K562 (cell line): ENCODE measurements around the gene ZNF598. TPM values are rescaled to one million over a fixed set of nuclear protein-coding genes. Genes with fewer than 3 reads are reported as not detected.

Source experiments
- BRF2 ChIP-seq: IDR thresholded peaks from 3 replicates; pipeline ENCODE4 v1.6.1; 2011; ENCODE audit warnings: borderline replicate concordance, mild to moderate bottlenecking; ENCODE audit not compliant: insufficient read length, insufficient read depth
- ELF1 ChIP-seq: fragments of 200-800 bp; sonication (Bioruptor generic); IDR thresholded peaks from 2 replicates; pipeline ENCODE4 v1.6.1; 2016; ENCODE audit warnings: missing genetic modification characterization, missing compliant biosample characterization
- GTF2E2 ChIP-seq: fragments of 200-800 bp; sonication (Bioruptor generic); IDR thresholded peaks from 2 replicates; pipeline ENCODE4 v1.6.1; 2016; ENCODE audit warnings: missing genetic modification characterization, missing compliant biosample characterization
- HDAC8 ChIP-seq: fragments of 450-650 bp; IDR thresholded peaks from 2 replicates; pipeline ENCODE4 v1.6.1; 2016; ENCODE audit warnings: mild to moderate bottlenecking, missing genetic modification characterization, moderate library complexity, missing compliant biosample characterization
- HMBOX1 ChIP-seq: sonication (generic); IDR thresholded peaks from 2 replicates; pipeline ENCODE4 v1.6.1; 2016
- IRF2 ChIP-seq: sonication (generic); formaldehyde crosslinking; IDR thresholded peaks from 2 replicates; pipeline ENCODE4 v1.8.1; 2022; ENCODE audit warnings: mild to moderate bottlenecking, missing genetic modification reagents
- MCM5 ChIP-seq: fragments of 450-650 bp; IDR thresholded peaks from 2 replicates; pipeline ENCODE4 v1.6.1; 2016; ENCODE audit warnings: low read depth
- NR1H2 ChIP-seq: sonication (generic); formaldehyde crosslinking; IDR thresholded peaks from 2 replicates; pipeline ENCODE4 v1.4.0; 2020; ENCODE audit warnings: mild to moderate bottlenecking, missing genetic modification reagents
- NUFIP1 ChIP-seq: fragments of 450-650 bp; IDR thresholded peaks from 2 replicates; pipeline ENCODE4 v1.6.1; 2018; ENCODE audit not compliant: partially characterized antibody
- OTX1 ChIP-seq: fragments of 450-650 bp; formaldehyde crosslinking; IDR thresholded peaks from 2 replicates; pipeline ENCODE4 v1.4.0; 2022; ENCODE audit warnings: mild to moderate bottlenecking
- PHB2 ChIP-seq: fragments of 450-650 bp; IDR thresholded peaks from 2 replicates; pipeline ENCODE4 v1.6.1; 2017; ENCODE audit warnings: low read depth
- SP2 ChIP-seq: IDR thresholded peaks from 2 replicates; pipeline ENCODE4 v1.6.1; 2011; ENCODE audit warnings: mild to moderate bottlenecking, low read depth, low read length, moderate library complexity; ENCODE audit not compliant: poor library complexity, severe bottlenecking; ENCODE audit errors: extremely low read depth
- TAF1 ChIP-seq: IDR thresholded peaks from 2 replicates; pipeline ENCODE4 v1.6.1; 2011; ENCODE audit warnings: mild to moderate bottlenecking, low read length, moderate library complexity; ENCODE audit not compliant: insufficient read depth, control insufficient read depth, severe bottlenecking; ENCODE audit errors: extremely low read depth
- TAF9B ChIP-seq: fragments of 450-650 bp; IDR thresholded peaks from 2 replicates; pipeline ENCODE4 v1.6.1; 2018; ENCODE audit warnings: mild to moderate bottlenecking; ENCODE audit not compliant: partially characterized antibody
- TEAD4 ChIP-seq, 2 experiments: sonication (generic) in 1 of 2; formaldehyde crosslinking in 1 of 2; IDR thresholded peaks; 2 replicates each; pipeline versions ENCODE4 v1.6.1 to v1.8.0; 2012 to 2022; ENCODE audit warnings: borderline replicate concordance in 1 of 2, inconsistent platforms in 1 of 2, low read length in 1 of 2, mild to moderate bottlenecking in 1 of 2, missing genetic modification reagents in 1 of 2
- TRIM28 ChIP-seq: fragments of 450-650 bp; IDR thresholded peaks from 2 replicates; pipeline ENCODE4 v1.6.1; 2017
- ZNF584 ChIP-seq: fragments of 200-800 bp; sonication (Bioruptor generic); IDR thresholded peaks from 2 replicates; pipeline ENCODE4 v1.6.1; 2016; ENCODE audit warnings: low read depth, mild to moderate bottlenecking, missing genetic modification characterization, missing compliant biosample characterization
- ZSCAN32 ChIP-seq: fragments of 450-650 bp; formaldehyde crosslinking; IDR thresholded peaks from 2 replicates; pipeline ENCODE4 v1.4.0; 2020; ENCODE audit warnings: mild to moderate bottlenecking, moderate library complexity
- polyA plus RNA-seq, 8 experiments: library from polyadenylated mRNA; depleted of rRNA in 4 of 8; stranded (reverse) in 5 of 8; unstranded in 3 of 8; fragments of >200 nt; fragmentation: Nextera tagmentation in 2 of 8; fragmentation: Illumina TruSeq in 1 of 8; extraction: Ambion mirVana in 2 of 8; extraction: Trizol in 1 of 8; gene quantifications; 2 replicates each; pipeline versions ENCODE4 v1.2.1 to v1.2.3, GENCODE V29; 2011 to 2014; ENCODE audit warnings: inconsistent platforms in 1 of 8, missing spikeins in 1 of 8
- total RNA-seq, 7 experiments: library from RNA; depleted of rRNA in 6 of 7; stranded (reverse); fragments of >200 nt in 6 of 7; fragmentation: Illumina TruSeq in 2 of 7; extraction: Trizol in 2 of 7; gene quantifications; 2 replicates each; pipeline versions ENCODE4 v1.2.1 to v1.2.3, GENCODE V29; 2011 to 2021; ENCODE audit warnings: low replicate concordance in 1 of 7
- TF ChIP-seq, protein P1 (sequence below): fragments of 250-450 bp; sonication (Bioruptor Pico); IDR thresholded peaks from 2 replicates; pipeline ENCODE4 v1.4.0; 2020; ENCODE audit warnings: mild to moderate bottlenecking, moderate library complexity
- TF ChIP-seq, protein P2 (sequence below): fragments of 250-450 bp; sonication (Bioruptor Pico); IDR thresholded peaks from 2 replicates; pipeline ENCODE4 v1.8.0; 2021; ENCODE audit warnings: moderate library complexity, mild to moderate bottlenecking, inconsistent platforms
- TF ChIP-seq, protein P3 (sequence below): sonication (generic); formaldehyde crosslinking; IDR thresholded peaks from 2 replicates; pipeline ENCODE4 v1.8.1; 2023; ENCODE audit warnings: mild to moderate bottlenecking, missing genetic modification reagents

ZNF598 gene
- total and polyA plus RNA-seq, 9 of the 15 experiments (the other 6 are each of a cell fraction or from before 2014, with no cell fraction given) = 0.11 to 115 (median 29.6) TPM

GRCh38 chr16:1983544-1984346 lies 25.9 kb downstream of the ZNF598 start, which contains the start of gene GFER (continued):
- TF ChIP-seq, protein P1, sequence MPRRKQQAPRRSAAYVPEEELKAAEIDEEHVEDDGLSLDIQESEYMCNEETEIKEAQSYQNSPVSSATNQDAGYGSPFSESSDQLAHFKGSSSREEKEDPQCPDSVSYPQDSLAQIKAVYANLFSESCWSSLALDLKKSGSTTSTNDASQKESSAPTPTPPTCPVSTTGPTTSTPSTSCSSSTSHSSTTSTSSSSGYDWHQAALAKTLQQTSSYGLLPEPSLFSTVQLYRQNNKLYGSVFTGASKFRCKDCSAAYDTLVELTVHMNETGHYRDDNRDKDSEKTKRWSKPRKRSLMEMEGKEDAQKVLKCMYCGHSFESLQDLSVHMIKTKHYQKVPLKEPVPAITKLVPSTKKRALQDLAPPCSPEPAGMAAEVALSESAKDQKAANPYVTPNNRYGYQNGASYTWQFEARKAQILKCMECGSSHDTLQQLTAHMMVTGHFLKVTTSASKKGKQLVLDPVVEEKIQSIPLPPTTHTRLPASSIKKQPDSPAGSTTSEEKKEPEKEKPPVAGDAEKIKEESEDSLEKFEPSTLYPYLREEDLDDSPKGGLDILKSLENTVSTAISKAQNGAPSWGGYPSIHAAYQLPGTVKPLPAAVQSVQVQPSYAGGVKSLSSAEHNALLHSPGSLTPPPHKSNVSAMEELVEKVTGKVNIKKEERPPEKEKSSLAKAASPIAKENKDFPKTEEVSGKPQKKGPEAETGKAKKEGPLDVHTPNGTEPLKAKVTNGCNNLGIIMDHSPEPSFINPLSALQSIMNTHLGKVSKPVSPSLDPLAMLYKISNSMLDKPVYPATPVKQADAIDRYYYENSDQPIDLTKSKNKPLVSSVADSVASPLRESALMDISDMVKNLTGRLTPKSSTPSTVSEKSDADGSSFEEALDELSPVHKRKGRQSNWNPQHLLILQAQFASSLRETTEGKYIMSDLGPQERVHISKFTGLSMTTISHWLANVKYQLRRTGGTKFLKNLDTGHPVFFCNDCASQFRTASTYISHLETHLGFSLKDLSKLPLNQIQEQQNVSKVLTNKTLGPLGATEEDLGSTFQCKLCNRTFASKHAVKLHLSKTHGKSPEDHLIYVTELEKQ (CRISPR knock-in tag) = no peak
- TF ChIP-seq ZNF584 (CRISPR knock-in tag) (peak; percentile 92), PHB2 (no peak), SP2 (no peak), GTF2E2 (tag) (0 out of 2 replicates have a peak, but pooled peaks have one; percentile 35), BRF2 (no peak), ZSCAN32 (no peak), TAF9B (no peak), ELF1 (tag) (no peak), OTX1 (CRISPR knock-in tag) (no peak), TEAD4 (IDR thresholded peaks at IDR 0.05; ENCODE audit: low read length) (0 out of 2 replicates have a peak, but pooled peaks have one; percentile 25), TEAD4 (CRISPR knock-in tag; IDR thresholded peaks at IDR 0.05; ENCODE audit: borderline replicate concordance) (no peak), MCM5 (no peak), NR1H2 (CRISPR knock-in tag) (no peak), HMBOX1 (no peak), IRF2 (CRISPR knock-in tag) (no peak), TAF1 (peak; percentile 88), TRIM28 (no peak; the same call in 1 of the 2 replicates), HDAC8 (tag) (0 out of 2 replicates have a peak, but pooled peaks have one; percentile 23), NUFIP1 (no peak)
- TF ChIP-seq, protein P2, sequence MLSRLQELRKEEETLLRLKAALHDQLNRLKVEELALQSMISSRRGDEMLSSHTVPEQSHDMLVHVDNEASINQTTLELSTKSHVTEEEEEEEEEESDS (CRISPR knock-in tag) = no peak
- TF ChIP-seq, protein P3, sequence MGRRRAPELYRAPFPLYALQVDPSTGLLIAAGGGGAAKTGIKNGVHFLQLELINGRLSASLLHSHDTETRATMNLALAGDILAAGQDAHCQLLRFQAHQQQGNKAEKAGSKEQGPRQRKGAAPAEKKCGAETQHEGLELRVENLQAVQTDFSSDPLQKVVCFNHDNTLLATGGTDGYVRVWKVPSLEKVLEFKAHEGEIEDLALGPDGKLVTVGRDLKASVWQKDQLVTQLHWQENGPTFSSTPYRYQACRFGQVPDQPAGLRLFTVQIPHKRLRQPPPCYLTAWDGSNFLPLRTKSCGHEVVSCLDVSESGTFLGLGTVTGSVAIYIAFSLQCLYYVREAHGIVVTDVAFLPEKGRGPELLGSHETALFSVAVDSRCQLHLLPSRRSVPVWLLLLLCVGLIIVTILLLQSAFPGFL (CRISPR knock-in tag) = peak; percentile 96; the same call in 1 of the 2 replicates
